ENCODE measurements around the gene SUMO3. TPM values are rescaled to one million over a fixed set of nuclear protein-coding genes. Genes with fewer than 3 reads are reported as not detected.

The SUMO3 gene
- total and polyA plus RNA-seq, 8 donors: 14.0 to 29.1 (median 21.7) TPM

GRCh38 chr21:44773291-44773932 is 44.5 kb downstream of the SUMO3 start:
- intact Hi-C loops (cut with DNase I): no loop called here
- no peak overlapping the region for H3K4me3 ChIP-seq
- H3K27ac ChIP-seq: no peak overlapping the region
- DNase-seq: no peak
- WGBS, 2 donors: 77% methylated on average over 20 of the region's 20 CpGs
- peak in 3 of 4 donors; percentile 37 to 74 (median 70) for ATAC-seq
- peaks cover 0 to 2% (median 0%) of the 10 kb centered on the region in 3 donors for H3K4me1 ChIP-seq
- H3K27me3 ChIP-seq: no peaks in the 10 kb centered on the region
- H3K9me3 ChIP-seq: no peaks in the 10 kb centered on the region
- no peak for TF ChIP-seq CTCF (IDR thresholded peaks at IDR 0.05)
- FAIRE-seq: no peak
- peaks cover 5 to 52% (median 17%) of the 10 kb centered on the region in 3 donors for H3K36me3 ChIP-seq

GRCh38 chr21:44771896-44772525 is 45.9 kb downstream of the SUMO3 start:
- ATAC-seq: no peak
- TF ChIP-seq CTCF (IDR thresholded peaks at IDR 0.05): no peak
- Histone ChIP-seq H3K9me3 (no peaks in the 10 kb centered on the region), H3K4me3 (no peak overlapping the region), H3K27me3 (no peaks in the 10 kb centered on the region), H3K27ac (no peak overlapping the region), H3K4me1 (no peaks in the 10 kb centered on the region), H3K36me3 (peaks cover 5 to 54% (median 17%) of the 10 kb centered on the region in 3 donors)
- 94 to 96% methylated on average over 17 of the region's 17 CpGs for WGBS, 2 donors
- no peak for DNase-seq
- FAIRE-seq: no peak
- intact Hi-C loops (cut with DNase I): no loop called here

GRCh38 chr21:44767834-44768831 is 49.7 kb downstream of the SUMO3 start:
- 88 to 92% methylated on average over 30 of the region's 30 CpGs for WGBS, 2 donors
- Histone ChIP-seq H3K9me3 (no peaks in the 10 kb centered on the region), H3K27ac (no peak overlapping the region), H3K4me1 (no peaks in the 10 kb centered on the region), H3K36me3 (peaks cover 0 to 31% (median 12%) of the 10 kb centered on the region in 3 donors), H3K27me3 (no peaks in the 10 kb centered on the region), H3K4me3 (no peak overlapping the region)
- intact Hi-C loops (cut with DNase I): no loop called here
- no peak for FAIRE-seq
- no peak for DNase-seq
- no peak for TF ChIP-seq CTCF (IDR thresholded peaks at IDR 0.05)
- peak in 1 of 4 donors; percentile 11 for ATAC-seq

DNA sequence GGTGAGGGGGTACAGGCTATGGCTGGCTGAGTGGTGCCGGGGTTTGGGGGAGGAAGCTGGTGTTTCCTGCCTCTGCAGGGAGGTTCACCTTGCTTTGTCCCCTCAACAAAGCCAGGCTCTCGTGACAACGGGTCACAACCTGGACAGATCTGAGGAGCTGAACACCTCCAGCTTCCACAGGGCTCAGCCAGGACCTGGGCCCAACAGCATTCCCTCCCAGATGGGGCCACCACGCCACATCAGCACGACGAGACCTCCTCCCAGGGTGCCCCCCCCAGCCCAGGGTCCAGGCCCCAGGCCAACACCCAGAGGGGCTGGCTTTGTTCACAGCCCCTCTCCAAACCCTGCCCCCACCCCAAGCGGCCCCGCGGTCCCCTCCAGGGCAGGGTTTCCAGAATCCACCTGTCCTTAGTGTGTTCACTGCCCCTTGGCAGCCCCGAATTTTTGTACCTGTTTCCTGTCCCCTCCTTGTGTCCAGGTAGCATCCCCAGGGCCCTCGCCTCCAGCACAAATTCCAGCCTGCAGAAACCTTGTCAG is 51.0 kb downstream of the SUMO3 start:
- WGBS, 2 donors: 71 to 73% methylated on average over 10 to 11 of the region's 11 CpGs
- intact Hi-C loops (cut with DNase I): no loop called here
- peaks cover 0 to 28% (median 9%) of the 10 kb centered on the region in 3 donors for H3K36me3 ChIP-seq
- FAIRE-seq (no peak), ATAC-seq (no peak), DNase-seq (no peak)
- H3K9me3 ChIP-seq: no peaks in the 10 kb centered on the region
- no peaks in the 10 kb centered on the region for H3K4me1 ChIP-seq
- H3K27me3 ChIP-seq: no peaks in the 10 kb centered on the region
- H3K27ac ChIP-seq: no peak overlapping the region
- no peak overlapping the region for H3K4me3 ChIP-seq
- TF ChIP-seq CTCF (IDR thresholded peaks at IDR 0.05): no peak
